ENCODE results near the gene SMPD4. TPM values are rescaled to one million over a fixed set of nuclear protein-coding genes. Genes with fewer than 3 reads are reported as not detected.
"Not testable (repeated sequence)": the region's sequence is repeated elsewhere in the genome, so short reads cannot be mapped to it uniquely, and the experiment has no call there.

SMPD4 gene, protein sequence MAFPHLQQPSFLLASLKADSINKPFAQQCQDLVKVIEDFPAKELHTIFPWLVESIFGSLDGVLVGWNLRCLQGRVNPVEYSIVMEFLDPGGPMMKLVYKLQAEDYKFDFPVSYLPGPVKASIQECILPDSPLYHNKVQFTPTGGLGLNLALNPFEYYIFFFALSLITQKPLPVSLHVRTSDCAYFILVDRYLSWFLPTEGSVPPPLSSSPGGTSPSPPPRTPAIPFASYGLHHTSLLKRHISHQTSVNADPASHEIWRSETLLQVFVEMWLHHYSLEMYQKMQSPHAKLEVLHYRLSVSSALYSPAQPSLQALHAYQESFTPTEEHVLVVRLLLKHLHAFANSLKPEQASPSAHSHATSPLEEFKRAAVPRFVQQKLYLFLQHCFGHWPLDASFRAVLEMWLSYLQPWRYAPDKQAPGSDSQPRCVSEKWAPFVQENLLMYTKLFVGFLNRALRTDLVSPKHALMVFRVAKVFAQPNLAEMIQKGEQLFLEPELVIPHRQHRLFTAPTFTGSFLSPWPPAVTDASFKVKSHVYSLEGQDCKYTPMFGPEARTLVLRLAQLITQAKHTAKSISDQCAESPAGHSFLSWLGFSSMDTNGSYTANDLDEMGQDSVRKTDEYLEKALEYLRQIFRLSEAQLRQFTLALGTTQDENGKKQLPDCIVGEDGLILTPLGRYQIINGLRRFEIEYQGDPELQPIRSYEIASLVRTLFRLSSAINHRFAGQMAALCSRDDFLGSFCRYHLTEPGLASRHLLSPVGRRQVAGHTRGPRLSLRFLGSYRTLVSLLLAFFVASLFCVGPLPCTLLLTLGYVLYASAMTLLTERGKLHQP
- total RNA-seq (2014; rRNA removed; shearing (Covaris generic)): 20.2 and 23.8 TPM in 2 replicates
- polyA plus RNA-seq (2016; fragmentation: Nextera tagmentation; extraction: Ambion mirVana): 37.1 and 37.4 TPM in 2 replicates

DNA sequence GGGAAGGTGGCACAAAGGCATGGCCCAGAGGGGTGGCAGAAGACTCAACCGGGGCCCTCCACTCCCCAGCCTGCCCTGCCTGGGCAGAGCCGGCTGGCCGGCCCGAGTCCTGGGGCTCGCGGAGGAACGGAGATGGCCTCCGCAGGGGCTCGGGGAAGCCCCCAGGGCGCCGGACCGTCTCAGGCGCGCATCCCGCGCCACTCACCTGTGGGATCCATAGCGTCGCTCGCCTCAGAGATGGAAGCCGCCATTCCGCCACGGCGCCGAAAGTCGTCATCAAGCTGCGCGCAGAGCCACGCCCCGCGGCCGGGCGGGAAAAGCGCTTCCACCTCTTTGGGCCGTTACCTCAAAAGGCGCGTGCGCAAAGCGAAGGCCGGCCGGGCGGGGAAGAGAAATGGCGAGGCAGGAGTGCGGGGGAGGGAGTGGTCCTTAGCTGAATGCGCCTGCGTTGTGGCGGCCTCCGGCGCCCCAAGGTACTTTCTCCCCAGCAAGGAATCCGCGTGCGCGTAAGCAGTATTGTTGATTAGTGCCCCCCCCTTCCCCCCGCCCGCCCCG, at the start of gene SMPD4:
Gene SMPD4, minus strand, starts transcription at position 278 of the 555 bp plus-strand sequence. CDS start 5,010 bp downstream, outside the sequence.
- H4K20me1 ChIP-seq (ENCODE audit: insufficient read depth): no peaks in the 10 kb centered on the region
- peak within 1 kb of the TSS; percentile 88 for H2AFZ ChIP-seq
- H3K4me3 ChIP-seq: peak within 1 kb of the TSS; percentile 85
- TF ChIP-seq EZH2phosphoT487 (IDR thresholded peaks at IDR 0.05; ENCODE audit: insufficient read depth, low read depth) (no peak), EZH2 (IDR thresholded peaks at IDR 0.05; ENCODE audit: insufficient read depth, poor library complexity, severe bottlenecking) (no peak)
- peak within 1 kb of the TSS; percentile 70 for H3K27ac ChIP-seq
- in situ Hi-C loops (cut with MboI): loop anchor here (10.0 kb wide), 1 partner anchor 153 kb away; no protein-coding TSS in a partner anchor
- WGBS, 2 experiments (ENCODE audit: low coverage in 1 of 2, low lambda C conversion rate in 2 of 2, missing lambda C conversion rate in 2 of 2): 0 to 1% methylated on average over 29 to 55 of the region's 55 CpGs
- H3F3A ChIP-seq (ENCODE audit: insufficient read depth): no peaks in the 10 kb centered on the region
- peak within 1 kb of the TSS; percentile 90 for H3K9ac ChIP-seq
- H3K9me2 ChIP-seq (ENCODE audit: insufficient read depth): no peaks in the 10 kb centered on the region
- peaks cover 10% of the 10 kb centered on the region for H3K4me1 ChIP-seq (ENCODE audit: insufficient read depth)
- no peaks in the 10 kb centered on the region for H3K36me3 ChIP-seq (ENCODE audit: low read depth)
- no peaks in the 10 kb centered on the region for H3K9me3 ChIP-seq (ENCODE audit: low read depth)
- peak within 1 kb of the TSS; percentile 91 for H3K4me2 ChIP-seq (ENCODE audit: unreplicated experiment)
- H3K27me3 ChIP-seq (replicated peaks; ENCODE audit: insufficient read depth): no peaks in the 10 kb centered on the region
- DNase-seq: peak; percentile 98
- H3K79me2 ChIP-seq (ENCODE audit: insufficient read depth): peaks cover 85% of the 10 kb centered on the region

DNA sequence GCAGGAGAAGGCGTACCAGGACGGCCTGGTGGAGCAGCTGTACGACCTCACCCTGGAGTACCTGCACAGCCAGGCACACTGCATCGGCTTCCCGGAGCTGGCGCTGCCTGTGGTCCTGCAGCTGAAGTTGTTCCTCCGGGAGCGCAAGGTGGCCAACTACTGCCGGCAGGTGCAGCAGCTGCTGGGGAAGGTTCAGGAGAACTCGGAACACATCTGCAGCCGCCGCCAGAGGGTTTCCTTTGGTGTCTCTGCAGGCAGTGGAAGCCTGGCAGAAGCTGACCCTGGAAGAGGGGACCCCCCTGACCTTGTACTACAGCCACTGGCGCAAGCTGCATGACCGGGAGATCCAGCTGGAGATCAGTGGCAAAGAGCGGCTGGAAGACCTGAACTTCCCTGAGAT, 49.5 kb upstream of the SMPD4 start:
- H3K79me2 ChIP-seq (ENCODE audit: insufficient read depth); H3K9me2 ChIP-seq (ENCODE audit: insufficient read depth); H3K4me1 ChIP-seq (ENCODE audit: insufficient read depth); DNase-seq; H3K4me2 ChIP-seq (ENCODE audit: unreplicated experiment); H3K9ac ChIP-seq; H3F3A ChIP-seq (ENCODE audit: insufficient read depth); H3K27ac ChIP-seq; H4K20me1 ChIP-seq (ENCODE audit: insufficient read depth); H3K9me3 ChIP-seq (ENCODE audit: low read depth); in situ Hi-C loops (cut with MboI); H2AFZ ChIP-seq; H3K36me3 ChIP-seq (ENCODE audit: low read depth); H3K4me3 ChIP-seq; H3K27me3 ChIP-seq (replicated peaks; ENCODE audit: insufficient read depth): not testable (repeated sequence)
- 87 to 91% methylated on average over 15 of the region's 15 CpGs for WGBS, 2 experiments (ENCODE audit: low coverage in 1 of 2, low lambda C conversion rate in 2 of 2, missing lambda C conversion rate in 2 of 2)

GRCh38 chr2:130230376-130230775, 49.0 kb upstream of the SMPD4 start:
- H3K4me2 ChIP-seq (ENCODE audit: unreplicated experiment); H3K27ac ChIP-seq; in situ Hi-C loops (cut with MboI); H3K36me3 ChIP-seq (ENCODE audit: low read depth); H3K79me2 ChIP-seq (ENCODE audit: insufficient read depth); DNase-seq; H3K4me3 ChIP-seq; H3K9me3 ChIP-seq (ENCODE audit: low read depth); H2AFZ ChIP-seq; H3F3A ChIP-seq (ENCODE audit: insufficient read depth); H4K20me1 ChIP-seq (ENCODE audit: insufficient read depth); H3K9me2 ChIP-seq (ENCODE audit: insufficient read depth); H3K4me1 ChIP-seq (ENCODE audit: insufficient read depth); H3K27me3 ChIP-seq (replicated peaks; ENCODE audit: insufficient read depth); H3K9ac ChIP-seq: not testable (repeated sequence)
- WGBS, 2 experiments (ENCODE audit: low coverage in 1 of 2, low lambda C conversion rate in 2 of 2, missing lambda C conversion rate in 2 of 2): 77 to 81% methylated on average over 17 to 18 of the region's 18 CpGs

GRCh38 chr2:130229161-130229510, 47.7 kb upstream of the SMPD4 start:
- H4K20me1 ChIP-seq (ENCODE audit: insufficient read depth); in situ Hi-C loops (cut with MboI); H3K36me3 ChIP-seq (ENCODE audit: low read depth); H3K4me2 ChIP-seq (ENCODE audit: unreplicated experiment); H3K79me2 ChIP-seq (ENCODE audit: insufficient read depth); H3K4me1 ChIP-seq (ENCODE audit: insufficient read depth); H3K27ac ChIP-seq; H3K4me3 ChIP-seq; H3K27me3 ChIP-seq (replicated peaks; ENCODE audit: insufficient read depth); H3K9me3 ChIP-seq (ENCODE audit: low read depth); H3F3A ChIP-seq (ENCODE audit: insufficient read depth); H3K9me2 ChIP-seq (ENCODE audit: insufficient read depth); H3K9ac ChIP-seq: not testable (repeated sequence)
- peak overlapping the region; percentile 33; the same call in 1 of the 2 replicates for H2AFZ ChIP-seq
- peak; percentile 32 for DNase-seq
- 31 to 63% methylated on average over 22 to 42 of the region's 48 CpGs for WGBS, 2 experiments (ENCODE audit: low coverage in 1 of 2, low lambda C conversion rate in 2 of 2, missing lambda C conversion rate in 2 of 2)

- H3K9ac ChIP-seq; H3F3A ChIP-seq (ENCODE audit: insufficient read depth); H3K36me3 ChIP-seq (ENCODE audit: low read depth); H3K9me2 ChIP-seq (ENCODE audit: insufficient read depth); in situ Hi-C loops (cut with MboI); H4K20me1 ChIP-seq (ENCODE audit: insufficient read depth); H3K4me2 ChIP-seq (ENCODE audit: unreplicated experiment); H3K9me3 ChIP-seq (ENCODE audit: low read depth); H2AFZ ChIP-seq; H3K79me2 ChIP-seq (ENCODE audit: insufficient read depth); H3K4me3 ChIP-seq; H3K4me1 ChIP-seq (ENCODE audit: insufficient read depth); H3K27me3 ChIP-seq (replicated peaks; ENCODE audit: insufficient read depth); H3K27ac ChIP-seq; DNase-seq: not testable (repeated sequence)
- WGBS, 2 experiments (ENCODE audit: low coverage in 1 of 2, low lambda C conversion rate in 2 of 2, missing lambda C conversion rate in 2 of 2): 76 to 82% methylated on average over 61 to 69 of the region's 69 CpGs
These were observed 47.2 kb upstream of the SMPD4 start for GRCh38 chr2:130228467-130229160.

- WGBS, 2 experiments (ENCODE audit: low coverage in 1 of 2, low lambda C conversion rate in 2 of 2, missing lambda C conversion rate in 2 of 2): 84 to 90% methylated on average over 7 to 21 of the region's 21 CpGs
These were observed 46.6 kb upstream of the SMPD4 start for GRCh38 chr2:130228005-130228404.

More at GRCh38 chr2:130228005-130228404, 46.6 kb upstream of the SMPD4 start:
- H3K9me3 ChIP-seq (ENCODE audit: low read depth); H3K79me2 ChIP-seq (ENCODE audit: insufficient read depth); in situ Hi-C loops (cut with MboI); H3K9ac ChIP-seq; H4K20me1 ChIP-seq (ENCODE audit: insufficient read depth); H3K27ac ChIP-seq; DNase-seq; H3K9me2 ChIP-seq (ENCODE audit: insufficient read depth); H2AFZ ChIP-seq; H3K4me3 ChIP-seq; H3K27me3 ChIP-seq (replicated peaks; ENCODE audit: insufficient read depth); H3K4me2 ChIP-seq (ENCODE audit: unreplicated experiment); H3K4me1 ChIP-seq (ENCODE audit: insufficient read depth); H3K36me3 ChIP-seq (ENCODE audit: low read depth); H3F3A ChIP-seq (ENCODE audit: insufficient read depth): not testable (repeated sequence)
